H1 (cell line): ENCODE results near the gene SNAP25. TPM values are rescaled to one million over a fixed set of nuclear protein-coding genes. Genes with fewer than 3 reads are reported as not detected.

Experiments used
- CTCF ChIA-PET: fragments of 300-600 bp; sonication (Branson Sonifier 250); formaldehyde crosslinking; loops from one replicate; lab custom pipeline; 2021; ENCODE audit not compliant: partially characterized antibody; lab: Charles Lee
- POLR2A ChIA-PET: fragments of 300-600 bp; sonication (Branson Sonifier 250); formaldehyde crosslinking; loops from one replicate; lab custom pipeline; 2021; ENCODE audit warnings: inconsistent platforms; ENCODE audit not compliant: partially characterized antibody; lab: Charles Lee
- DNase-seq, 2 experiments: peaks; one replicate each; pipeline versions ENCODE4 v3.0.0 to v3.0.0-alpha.2; 2010 to 2022; ENCODE audit warnings: low spot score in 2 of 2, low read depth in 1 of 2, mixed read lengths in 1 of 2
- FAIRE-seq: peaks from 2 replicates; lab custom pipeline; 2011; peaks lifted over from hg19 to GRCh38; lab: Jason Lieb, UNC
- H2AFZ ChIP-seq: 2 replicates; pipeline ENCODE4 v1.8.1; 2012; ENCODE audit warnings: low read length, inconsistent platforms
- H2AK5ac ChIP-seq: 2 replicates; pipeline ENCODE4 v1.6.1; 2013; ENCODE audit warnings: low read depth, low read length
- H2BK120ac ChIP-seq: replicated peaks from 2 replicates; pipeline ENCODE3; 2013; ENCODE audit warnings: low read depth, low read length, inconsistent platforms
- H2BK12ac ChIP-seq: 2 replicates; pipeline ENCODE4 v1.6.1; 2013; ENCODE audit warnings: low read depth, low read length
- H2BK15ac ChIP-seq: 2 replicates; pipeline ENCODE4 v1.6.1; 2013; ENCODE audit warnings: low read length
- H2BK20ac ChIP-seq: 2 replicates; pipeline ENCODE4 v1.6.1; 2013; ENCODE audit warnings: low read length
- H2BK5ac ChIP-seq: 2 replicates; pipeline ENCODE4 v1.6.1; 2013; ENCODE audit warnings: low read depth, low read length
- H3K14ac ChIP-seq: 2 replicates; pipeline ENCODE4 v1.6.1; 2013; ENCODE audit warnings: inconsistent platforms; ENCODE audit not compliant: insufficient read length
- H3K18ac ChIP-seq: 2 replicates; pipeline ENCODE4 v1.6.1; 2013; ENCODE audit warnings: low read length; ENCODE audit errors: extremely low read depth
- H3K23ac ChIP-seq: 2 replicates; pipeline ENCODE4 v1.6.1; 2013; ENCODE audit warnings: inconsistent platforms; ENCODE audit not compliant: insufficient read length
- H3K23me2 ChIP-seq: 2 replicates; pipeline ENCODE4 v1.6.1; 2013; ENCODE audit warnings: low read depth, low read length
- H3K27ac ChIP-seq: 2 replicates; pipeline ENCODE4 v1.6.1; 2011; ENCODE audit warnings: low read depth, low read length, inconsistent platforms
- H3K27me3 ChIP-seq, 4 experiments: replicated peaks in 1 of 4; 1 replicate in 1 of 4; 2 replicates in 3 of 4; pipeline versions ENCODE4 v1.6.1 to v1.8.1; 2011 to 2013; ENCODE audit warnings: low read length in 3 of 4, mild to moderate bottlenecking in 3 of 4, inconsistent platforms in 2 of 4, mixed read lengths in 2 of 4, moderate library complexity in 1 of 4; ENCODE audit not compliant: control insufficient read depth in 3 of 4, insufficient read depth in 3 of 4; ENCODE audit errors: extremely low read depth in 1 of 4
- H3K36me3 ChIP-seq, 4 experiments: 2 replicates each; pipeline versions ENCODE4 v1.6.1 to v1.8.1; 2011 to 2013; ENCODE audit warnings: mild to moderate bottlenecking in 4 of 4, low read length in 3 of 4, moderate library complexity in 2 of 4, control low read depth in 1 of 4, inconsistent platforms in 1 of 4; ENCODE audit not compliant: insufficient read depth in 4 of 4, control insufficient read depth in 2 of 4
- H3K4ac ChIP-seq: replicated peaks from 2 replicates; pipeline ENCODE3; 2013; ENCODE audit warnings: low read length, low read depth, mixed read lengths, inconsistent platforms; ENCODE audit not compliant: insufficient read length
- H3K4me1 ChIP-seq, 4 experiments: replicated peaks in 1 of 4; 1 replicate in 1 of 4; 2 replicates in 3 of 4; pipeline versions ENCODE4 v1.6.1 to v1.8.1; 2011 to 2013; ENCODE audit warnings: low read length in 3 of 4, inconsistent platforms in 2 of 4, mixed read lengths in 1 of 4; ENCODE audit not compliant: insufficient read depth in 4 of 4, control insufficient read depth in 3 of 4
- H3K4me2 ChIP-seq, 2 experiments: 2 replicates each; pipeline versions ENCODE4 v1.6.1 to v1.8.1; 2011 to 2013; ENCODE audit warnings: low read depth in 2 of 2, low read length in 2 of 2, control low read depth in 1 of 2, inconsistent platforms in 1 of 2, mild to moderate bottlenecking in 1 of 2; ENCODE audit not compliant: insufficient read depth in 1 of 2
- H3K4me3 ChIP-seq, 4 experiments: fragments of 200-600, 300-600 bp in 1 of 4; sonication (generic), shearing (Covaris generic), sonication (Bioruptor Twin) in 1 of 4; 2 replicates each; pipeline versions ENCODE4 v1.5.1 to v1.8.1; 2011 to 2016; ENCODE audit warnings: low read length in 4 of 4, low read depth in 3 of 4, control low read depth in 2 of 4, inconsistent platforms in 2 of 4, mild to moderate bottlenecking in 2 of 4, mixed read lengths in 1 of 4, moderate library complexity in 1 of 4; ENCODE audit not compliant: insufficient read depth in 2 of 4; ENCODE audit errors: extremely low read depth in 1 of 4
- H3K56ac ChIP-seq: replicated peaks from 2 replicates; pipeline ENCODE3; 2013; ENCODE audit warnings: low read depth, mild to moderate bottlenecking, mixed read lengths, low read length, inconsistent platforms; ENCODE audit not compliant: insufficient read length
- H3K79me1 ChIP-seq: 2 replicates; pipeline ENCODE4 v1.6.1; 2013; ENCODE audit warnings: low read depth, low read length, control low read depth
- H3K79me2 ChIP-seq, 2 experiments: 2 replicates each; pipeline versions ENCODE4 v1.6.1 to v1.8.1; 2012 to 2013; ENCODE audit warnings: low read length in 2 of 2, mild to moderate bottlenecking in 2 of 2, inconsistent platforms in 1 of 2; ENCODE audit not compliant: insufficient read depth in 2 of 2, control insufficient read depth in 1 of 2
- H3K9ac ChIP-seq, 4 experiments: replicated peaks in 1 of 4; 1 replicate in 1 of 4; 2 replicates in 3 of 4; pipeline versions ENCODE4 v1.6.1 to v1.8.1; 2011 to 2013; ENCODE audit warnings: low read depth in 3 of 4, low read length in 3 of 4, control low read depth in 2 of 4, mild to moderate bottlenecking in 2 of 4, moderate library complexity in 2 of 4, inconsistent platforms in 1 of 4; ENCODE audit errors: extremely low read depth in 1 of 4
- H3K9me3 ChIP-seq, 2 experiments: 2 replicates each; pipeline versions ENCODE4 v1.6.1 to v1.8.1; 2012 to 2013; ENCODE audit warnings: mild to moderate bottlenecking in 2 of 2, moderate library complexity in 2 of 2, control low read depth in 1 of 2, inconsistent platforms in 1 of 2, low read depth in 1 of 2, low read length in 1 of 2, mixed read lengths in 1 of 2; ENCODE audit not compliant: insufficient read depth in 2 of 2
- H4K20me1 ChIP-seq, 2 experiments: replicated peaks in 1 of 2; 2 replicates each; pipeline versions ENCODE3 to v1.8.1; 2011 to 2013; ENCODE audit warnings: inconsistent platforms in 2 of 2, low read length in 2 of 2, mild to moderate bottlenecking in 1 of 2; ENCODE audit not compliant: insufficient read depth in 2 of 2, control insufficient read depth in 1 of 2
- H4K5ac ChIP-seq: 2 replicates; pipeline ENCODE4 v1.6.1; 2013; ENCODE audit warnings: low read length, low read depth, mixed read lengths, inconsistent platforms; ENCODE audit not compliant: insufficient read length
- H4K8ac ChIP-seq: 2 replicates; pipeline ENCODE4 v1.8.0; 2013; ENCODE audit warnings: mild to moderate bottlenecking, moderate library complexity, low read length, inconsistent platforms; ENCODE audit not compliant: insufficient read depth; ENCODE audit errors: extremely low read depth
- H4K91ac ChIP-seq: replicated peaks from 2 replicates; pipeline ENCODE3; 2013; ENCODE audit warnings: low read length, mixed read lengths, inconsistent platforms; ENCODE audit not compliant: insufficient read length
- ATF2 ChIP-seq: IDR thresholded peaks from 2 replicates; pipeline ENCODE4 v1.6.1; 2012; ENCODE audit warnings: low read length, inconsistent platforms
- BRCA1 ChIP-seq: IDR thresholded peaks from 2 replicates; pipeline ENCODE4 v1.6.1; 2012; ENCODE audit warnings: low read depth, low read length, improper control_type of control experiment
- CEBPB ChIP-seq: IDR thresholded peaks from 2 replicates; pipeline ENCODE4 v1.6.1; 2012; ENCODE audit warnings: low read depth, low read length
- CTBP2 ChIP-seq: IDR thresholded peaks from 2 replicates; pipeline ENCODE4 v1.7.0; 2011; ENCODE audit warnings: borderline replicate concordance, mild to moderate bottlenecking, moderate library complexity, mixed read lengths, low read length; ENCODE audit not compliant: insufficient read depth, insufficient read length
- EP300 ChIP-seq, 2 experiments: IDR thresholded peaks; 1 replicate in 1 of 2; 2 replicates in 1 of 2; pipeline ENCODE4 v1.6.1; 2011 to 2012; ENCODE audit warnings: low read depth in 2 of 2, low read length in 2 of 2, mild to moderate bottlenecking in 2 of 2, borderline replicate concordance in 1 of 2, inconsistent platforms in 1 of 2, moderate library complexity in 1 of 2
- JUN ChIP-seq: IDR thresholded peaks from 2 replicates; pipeline ENCODE4 v1.6.1; 2011; ENCODE audit warnings: low read depth, mild to moderate bottlenecking, improper control_type of control experiment, low read length
- KDM4A ChIP-seq: IDR thresholded peaks from one replicate; pipeline ENCODE4 v1.7.1; 2012; ENCODE audit warnings: low read depth, mild to moderate bottlenecking, moderate library complexity, low read length, inconsistent platforms; ENCODE audit not compliant: severe bottlenecking
- MAX ChIP-seq: IDR thresholded peaks from 2 replicates; pipeline ENCODE4 v1.6.1; 2012; ENCODE audit warnings: inconsistent platforms
- SIX5 ChIP-seq: IDR thresholded peaks from 2 replicates; pipeline ENCODE4 v1.6.1; 2011; ENCODE audit warnings: mild to moderate bottlenecking, low read depth, low read length
- USF2 ChIP-seq: IDR thresholded peaks from 2 replicates; pipeline ENCODE4 v1.6.1; 2011; ENCODE audit warnings: low read length, improper control_type of control experiment
- ZNF274 ChIP-seq: IDR thresholded peaks from 2 replicates; pipeline ENCODE4 v1.7.0; 2012; ENCODE audit warnings: low read length, borderline replicate concordance; ENCODE audit errors: extremely low read depth
- WGBS, 2 experiments: shearing (Covaris generic) in 1 of 2; methylation state at CpG; one replicate each; pipeline versions ENCODE4 v1.1.6 to v1.1.7; 2013 to 2015; ENCODE audit warnings: low lambda C conversion rate in 2 of 2, mixed read lengths in 2 of 2, inconsistent platforms in 1 of 2, low coverage in 1 of 2, missing lambda C conversion rate in 1 of 2; ENCODE audit not compliant: insufficient replicate concordance in 2 of 2, insufficient coverage in 1 of 2, insufficient read length in 1 of 2; ENCODE audit errors: extremely low coverage in 1 of 2, missing lambda C conversion rate in 1 of 2; 5-methylcytosine and 5-hydroxymethylcytosine counted together
- polyA plus RNA-seq, 7 experiments: library from polyadenylated mRNA; depleted of rRNA in 3 of 7; stranded (reverse) in 5 of 7; unstranded in 2 of 7; fragments of >200 nt in 5 of 7; fragments of 200-250 nt in 2 of 7; gene quantifications; 1 replicate in 5 of 7; 2 replicates in 1 of 7; 4 replicates in 1 of 7; pipeline versions ENCODE4 v1.2.1 to v1.2.3, GENCODE V29; 2011 to 2013; ENCODE audit warnings: missing spikeins in 2 of 7, mixed read lengths in 2 of 7
- total RNA-seq: library from RNA; stranded (reverse); fragmentation: NEBNext Ultra II Directional; extraction: Animal tissue kit (Norgen Biotek cat#: 25700); gene quantifications from 2 replicates; pipeline ENCODE4 v1.2.1, GENCODE V29; 2021

SNAP25 gene
- total and polyA plus RNA-seq, 2 of the 8 experiments (the other 6 are each of a cell fraction or from before 2014, with no cell fraction given), result 0.51 to 0.52 TPM

GRCh38 chr20:10221021-10221420 is 2.4 kb downstream of the SNAP25 start:
- no peak overlapping the region for H2BK20ac ChIP-seq
- H3K14ac ChIP-seq, result no peak overlapping the region
- no peak for FAIRE-seq
- H3K4me3 ChIP-seq, result no peak overlapping the region
- CTCF ChIA-PET, result no interaction called here
- no peak overlapping the region for H2BK15ac ChIP-seq
- H3K9ac ChIP-seq, result no peak overlapping the region
- H3K4ac ChIP-seq, result no peak overlapping the region
- H3K27me3 ChIP-seq, result peaks cover 0 to 5% (median 0%) of the 10 kb centered on the region in 4 experiments; a peak in 2 of 7 replicates
- H3K56ac ChIP-seq, result no peak overlapping the region
- WGBS, 2 experiments, result 91% methylated on average over 6 of the region's 6 CpGs; no CpG with 5 or more reads in 1 of the 2 experiments
- DNase-seq, result no peak
- H3K79me1 ChIP-seq, result no peaks in the 10 kb centered on the region
- H4K91ac ChIP-seq, result no peak overlapping the region
- H3K4me1 ChIP-seq, result peaks cover 0 to 8% (median 1%) of the 10 kb centered on the region in 4 experiments; a peak in 3 of 7 replicates
- no peaks in the 10 kb centered on the region for H3K36me3 ChIP-seq
- no peak overlapping the region for H2BK12ac ChIP-seq
- H4K8ac ChIP-seq, result no peak overlapping the region
- no peak overlapping the region for H3K18ac ChIP-seq
- no peaks in the 10 kb centered on the region for H3K79me2 ChIP-seq
- no peaks in the 10 kb centered on the region for H3K9me3 ChIP-seq
- POLR2A ChIA-PET, result no interaction called here
- peaks cover 0 to 2% of the 10 kb centered on the region in 2 experiments for H4K20me1 ChIP-seq
- H3K23me2 ChIP-seq, result peaks cover 21% of the 10 kb centered on the region
- no peak overlapping the region for H2BK120ac ChIP-seq
- no peak overlapping the region for H2AK5ac ChIP-seq
- H3K23ac ChIP-seq, result no peak overlapping the region
- no peak overlapping the region for H2BK5ac ChIP-seq
- H4K5ac ChIP-seq, result no peak overlapping the region
- no peak overlapping the region for H2AFZ ChIP-seq
- H3K27ac ChIP-seq, result no peak overlapping the region
- H3K4me2 ChIP-seq, result no peak overlapping the region
- TF ChIP-seq JUN (no peak), USF2 (no peak), EP300 (IDR thresholded peaks at IDR 0.05; ENCODE audit: borderline replicate concordance in 1 of 2, low read depth in 2 of 2, low read length in 2 of 2) (no peak), BRCA1 (no peak), SIX5 (no peak), KDM4A (no peak), ATF2 (no peak), ZNF274 (no peak), CEBPB (no peak), MAX (no peak), CTBP2 (no peak)
